Neural crest cell (in vitro differentiated cells): ENCODE data around the gene RFLNA. TPM values are rescaled to one million over a fixed set of nuclear protein-coding genes. Genes with fewer than 3 reads are reported as not detected.

Source experiments
- DNase-seq: peaks from one replicate; pipeline ENCODE4 v3.0.0; 2021; ENCODE audit warnings: low read depth, mixed read lengths, low spot score
- H3K27ac Mint-ChIP-seq: one replicate; pipeline ENCODE4 v1.8.0; 2021; ENCODE audit warnings: mild to moderate bottlenecking, mixed read lengths; ENCODE audit not compliant: unreplicated experiment
- H3K27me3 Mint-ChIP-seq: 2 replicates; pipeline ENCODE4 v1.8.0; 2021; ENCODE audit warnings: low read depth, mild to moderate bottlenecking, mixed read lengths
- H3K36me3 Mint-ChIP-seq: 2 replicates; pipeline ENCODE4 v1.8.0; 2021; ENCODE audit warnings: low read depth, mild to moderate bottlenecking, mixed read lengths
- H3K4me1 Mint-ChIP-seq: 2 replicates; pipeline ENCODE4 v1.8.0; 2021; ENCODE audit warnings: mixed read lengths
- H3K4me3 Mint-ChIP-seq: one replicate; pipeline ENCODE4 v1.8.0; 2021; ENCODE audit warnings: mild to moderate bottlenecking, mixed read lengths
- H3K9me3 Mint-ChIP-seq: 2 replicates; pipeline ENCODE4 v1.8.0; 2021; ENCODE audit warnings: mixed read lengths
- CTCF ChIP-seq: fragments of 200-600 bp; sonication (generic); conservative IDR thresholded peaks from 2 replicates; pipeline ENCODE4 v1.5.0; 2021; ENCODE audit warnings: antibody characterized with exemption, mild to moderate bottlenecking
- total RNA-seq: library from RNA; stranded (reverse); gene quantifications from 2 replicates; pipeline ENCODE4 v1.2.1, GENCODE V29; 2021

The RFLNA gene
- total RNA-seq, 1 donor from 2014 or later: 2.8 TPM

- no peaks in the 10 kb centered on the region for H3K27me3 Mint-ChIP-seq
- H3K4me1 Mint-ChIP-seq: peaks cover 7% of the 10 kb centered on the region
- no peaks in the 10 kb centered on the region for H3K9me3 Mint-ChIP-seq
- H3K27ac Mint-ChIP-seq: no peak overlapping the region
- H3K36me3 Mint-ChIP-seq: peaks cover 3% of the 10 kb centered on the region
- no peak for DNase-seq
- H3K4me3 Mint-ChIP-seq: no peak overlapping the region
- TF ChIP-seq CTCF: no peak
Measured at GRCh38 chr12:124345795-124346194, 50.9 kb downstream of the RFLNA start.

GRCh38 chr12:124346425-124347168 lies 51.7 kb downstream of the RFLNA start:
- Mint-ChIP-seq H3K4me3 (no peak overlapping the region), H3K27me3 (no peaks in the 10 kb centered on the region)

GRCh38 chr12:124347335-124347734 lies 52.4 kb downstream of the RFLNA start:
- TF ChIP-seq CTCF: no peak
- H3K9me3 Mint-ChIP-seq: no peaks in the 10 kb centered on the region
- DNase-seq: no peak
- no peak overlapping the region for H3K4me3 Mint-ChIP-seq
- no peak overlapping the region for H3K27ac Mint-ChIP-seq
- no peaks in the 10 kb centered on the region for H3K27me3 Mint-ChIP-seq
- peaks cover 7% of the 10 kb centered on the region for H3K4me1 Mint-ChIP-seq
- H3K36me3 Mint-ChIP-seq: peaks cover 3% of the 10 kb centered on the region

More at GRCh38 chr12:124346425-124347168, 51.7 kb downstream of the RFLNA start:
- Mint-ChIP-seq H3K36me3 (peaks cover 3% of the 10 kb centered on the region), H3K9me3 (no peaks in the 10 kb centered on the region), H3K4me1 (peaks cover 7% of the 10 kb centered on the region), H3K27ac (no peak overlapping the region)
- no peak for TF ChIP-seq CTCF
- no peak for DNase-seq

GRCh38 chr12:124347805-124348658 lies 53.1 kb downstream of the RFLNA start:
- Mint-ChIP-seq H3K4me3 (no peak overlapping the region), H3K36me3 (peaks cover 3% of the 10 kb centered on the region), H3K4me1 (peaks cover 7% of the 10 kb centered on the region), H3K27me3 (no peaks in the 10 kb centered on the region), H3K27ac (no peak overlapping the region), H3K9me3 (no peaks in the 10 kb centered on the region)
- TF ChIP-seq CTCF: peak; percentile 63
- peak; percentile 19 for DNase-seq

GRCh38 chr12:124348659-124349380 lies 53.9 kb downstream of the RFLNA start:
- Mint-ChIP-seq H3K9me3 (no peaks in the 10 kb centered on the region), H3K36me3 (peaks cover 3% of the 10 kb centered on the region), H3K4me3 (no peak overlapping the region), H3K27ac (no peak overlapping the region), H3K4me1 (peaks cover 5% of the 10 kb centered on the region), H3K27me3 (no peaks in the 10 kb centered on the region)
- TF ChIP-seq CTCF: no peak
- no peak for DNase-seq
